Stimulated activated naive CD8-positive, alpha-beta T cell treated with anti-CD3 and anti-CD28 coated beads, Interleukin-15, amount 100 ng/mL, for 72 hours (primary cell): ENCODE data around the gene CDH13.

Experiments used
- ATAC-seq: fragments of 150-1000 bp; cut with Tn5 transposase; 2 replicates; pipeline ENCODE4 v1.10.0; 2021; ENCODE audit warnings: mild to moderate bottlenecking, moderate library complexity
- DNase-seq, 2 donors: peaks; one replicate each; pipeline ENCODE4 v3.0.0; 2021 to 2022
- H3K27ac Mint-ChIP-seq, 2 donors: one replicate each; pipeline ENCODE4 v1.8.0; 2022; ENCODE audit warnings: mild to moderate bottlenecking in 2 of 2, mixed read lengths in 2 of 2, moderate library complexity in 2 of 2
- H3K27me3 Mint-ChIP-seq: one replicate; pipeline ENCODE4 v1.8.0; 2022; ENCODE audit warnings: mixed read lengths
- H3K4me1 Mint-ChIP-seq: one replicate; pipeline ENCODE4 v1.8.0; 2022; ENCODE audit warnings: mild to moderate bottlenecking, mixed read lengths
- H3K4me3 Mint-ChIP-seq, 2 donors: one replicate each; pipeline ENCODE4 v1.8.0; 2022; ENCODE audit warnings: mild to moderate bottlenecking in 2 of 2, mixed read lengths in 2 of 2, moderate library complexity in 1 of 2
- H3K9me3 Mint-ChIP-seq, 2 donors: one replicate each; pipeline ENCODE4 v1.8.0; 2022; ENCODE audit warnings: mixed read lengths in 2 of 2

The CDH13 gene

GRCh38 chr16:82756283-82756599, 129.5 kb downstream of the CDH13 start:
- no peak for ATAC-seq
- DNase-seq: no peak
- H3K9me3 Mint-ChIP-seq: no peaks in the 10 kb centered on the region
- H3K27me3 Mint-ChIP-seq: peaks cover 4% of the 10 kb centered on the region
- no peak overlapping the region for H3K4me3 Mint-ChIP-seq
- no peaks in the 10 kb centered on the region for H3K4me1 Mint-ChIP-seq
- H3K27ac Mint-ChIP-seq: no peak overlapping the region

GRCh38 chr16:82758406-82758805, 131.6 kb downstream of the CDH13 start:
- ATAC-seq (no peak), DNase-seq (no peak)
- H3K4me3 Mint-ChIP-seq: no peak overlapping the region
- peaks cover 9% of the 10 kb centered on the region for H3K4me1 Mint-ChIP-seq
- H3K27ac Mint-ChIP-seq: no peak overlapping the region
- no peaks in the 10 kb centered on the region for H3K27me3 Mint-ChIP-seq
- H3K9me3 Mint-ChIP-seq: no peaks in the 10 kb centered on the region

GRCh38 chr16:82758904-82759303, 132.1 kb downstream of the CDH13 start:
- Mint-ChIP-seq H3K9me3 (no peaks in the 10 kb centered on the region), H3K4me3 (no peak overlapping the region), H3K4me1 (peaks cover 9% of the 10 kb centered on the region), H3K27me3 (no peaks in the 10 kb centered on the region), H3K27ac (no peak overlapping the region)
- no peak for ATAC-seq
- DNase-seq: no peak

GRCh38 chr16:82761236-82761635, 134.5 kb downstream of the CDH13 start:
- peaks cover 9% of the 10 kb centered on the region for H3K4me1 Mint-ChIP-seq
- no peak overlapping the region for H3K4me3 Mint-ChIP-seq
- no peak for ATAC-seq
- DNase-seq: no peak
- H3K27me3 Mint-ChIP-seq: peaks cover 7% of the 10 kb centered on the region
- H3K9me3 Mint-ChIP-seq: no peaks in the 10 kb centered on the region
- H3K27ac Mint-ChIP-seq: no peak overlapping the region

GRCh38 chr16:82761858-82762257, 135.1 kb downstream of the CDH13 start:
- Mint-ChIP-seq H3K4me3 (peak overlapping the region; percentile 9 to 45), H3K4me1 (peaks cover 9% of the 10 kb centered on the region)

GRCh38 chr16:82763371-82763770, 136.6 kb downstream of the CDH13 start:
- Mint-ChIP-seq H3K27ac (no peak overlapping the region), H3K4me1 (peaks cover 9% of the 10 kb centered on the region), H3K27me3 (peaks cover 23% of the 10 kb centered on the region), H3K9me3 (no peaks in the 10 kb centered on the region), H3K4me3 (no peak overlapping the region)
- DNase-seq: no peak
- no peak for ATAC-seq

More at GRCh38 chr16:82761858-82762257, 135.1 kb downstream of the CDH13 start:
- no peaks in the 10 kb centered on the region for H3K9me3 Mint-ChIP-seq
- H3K27me3 Mint-ChIP-seq: peaks cover 11% of the 10 kb centered on the region
- ATAC-seq (no peak), DNase-seq (no peak)
- H3K27ac Mint-ChIP-seq: no peak overlapping the region

GRCh38 chr16:82767198-82767597, 140.4 kb downstream of the CDH13 start:
- no peaks in the 10 kb centered on the region for H3K9me3 Mint-ChIP-seq
- peaks cover 4% of the 10 kb centered on the region for H3K4me1 Mint-ChIP-seq
- ATAC-seq (no peak), DNase-seq (no peak)
- H3K27me3 Mint-ChIP-seq: peaks cover 41% of the 10 kb centered on the region
- no peak overlapping the region for H3K27ac Mint-ChIP-seq
- no peak overlapping the region for H3K4me3 Mint-ChIP-seq

- H3K27ac Mint-ChIP-seq: no peak overlapping the region
- no peaks in the 10 kb centered on the region for H3K9me3 Mint-ChIP-seq
- no peak for ATAC-seq
- H3K27me3 Mint-ChIP-seq: peaks cover 47% of the 10 kb centered on the region
- H3K4me1 Mint-ChIP-seq: no peaks in the 10 kb centered on the region
- no peak for DNase-seq
- H3K4me3 Mint-ChIP-seq: no peak overlapping the region
Measured at GRCh38 chr16:82767808-82768207, 141.0 kb downstream of the CDH13 start.

GRCh38 chr16:82769845-82770244, 143.1 kb downstream of the CDH13 start:
- no peak overlapping the region for H3K4me3 Mint-ChIP-seq
- no peak for ATAC-seq
- DNase-seq: no peak
- H3K4me1 Mint-ChIP-seq: no peaks in the 10 kb centered on the region
- peaks cover 54% of the 10 kb centered on the region for H3K27me3 Mint-ChIP-seq
- no peaks in the 10 kb centered on the region for H3K9me3 Mint-ChIP-seq
- H3K27ac Mint-ChIP-seq: no peak overlapping the region

GRCh38 chr16:82772215-82772614, 145.4 kb downstream of the CDH13 start:
- DNase-seq: no peak
- Mint-ChIP-seq H3K4me1 (no peaks in the 10 kb centered on the region), H3K27ac (no peak overlapping the region), H3K9me3 (no peaks in the 10 kb centered on the region), H3K4me3 (no peak overlapping the region), H3K27me3 (peaks cover 45% of the 10 kb centered on the region)
- ATAC-seq: no peak

GRCh38 chr16:82773018-82773417, 146.2 kb downstream of the CDH13 start:
- DNase-seq (no peak), ATAC-seq (no peak)
- no peaks in the 10 kb centered on the region for H3K4me1 Mint-ChIP-seq
- no peaks in the 10 kb centered on the region for H3K9me3 Mint-ChIP-seq
- no peak overlapping the region for H3K27ac Mint-ChIP-seq
- no peak overlapping the region for H3K4me3 Mint-ChIP-seq
- peaks cover 37% of the 10 kb centered on the region for H3K27me3 Mint-ChIP-seq

- Mint-ChIP-seq H3K27ac (no peak overlapping the region), H3K4me1 (no peaks in the 10 kb centered on the region), H3K9me3 (no peaks in the 10 kb centered on the region), H3K27me3 (peaks cover 31% of the 10 kb centered on the region), H3K4me3 (no peak overlapping the region)
- ATAC-seq: peak; percentile 45
- DNase-seq: no peak
Measured at GRCh38 chr16:82776470-82777146, 149.8 kb downstream of the CDH13 start.

- H3K9me3 Mint-ChIP-seq: no peaks in the 10 kb centered on the region
- no peak overlapping the region for H3K27ac Mint-ChIP-seq
- ATAC-seq (no peak), DNase-seq (no peak)
- no peak overlapping the region for H3K4me3 Mint-ChIP-seq
- H3K27me3 Mint-ChIP-seq: peaks cover 11% of the 10 kb centered on the region
- H3K4me1 Mint-ChIP-seq: no peaks in the 10 kb centered on the region
Measured at GRCh38 chr16:82782715-82783251, 156.0 kb downstream of the CDH13 start.

GRCh38 chr16:82783933-82784572, 157.3 kb downstream of the CDH13 start:
- Mint-ChIP-seq H3K4me3 (no peak overlapping the region), H3K4me1 (no peaks in the 10 kb centered on the region), H3K9me3 (no peaks in the 10 kb centered on the region), H3K27ac (no peak overlapping the region), H3K27me3 (peaks cover 11% of the 10 kb centered on the region)
- no peak for DNase-seq
- ATAC-seq: no peak

GRCh38 chr16:82784573-82784968, 157.8 kb downstream of the CDH13 start:
- no peak overlapping the region for H3K27ac Mint-ChIP-seq
- no peak overlapping the region for H3K4me3 Mint-ChIP-seq

GRCh38 chr16:82788225-82788624, 161.5 kb downstream of the CDH13 start:
- no peaks in the 10 kb centered on the region for H3K27me3 Mint-ChIP-seq
- no peak overlapping the region for H3K27ac Mint-ChIP-seq
- no peak overlapping the region for H3K4me3 Mint-ChIP-seq
- no peaks in the 10 kb centered on the region for H3K4me1 Mint-ChIP-seq
- ATAC-seq (no peak), DNase-seq (no peak)
- H3K9me3 Mint-ChIP-seq: no peaks in the 10 kb centered on the region

More at GRCh38 chr16:82784573-82784968, 157.8 kb downstream of the CDH13 start:
- DNase-seq: no peak
- Mint-ChIP-seq H3K9me3 (no peaks in the 10 kb centered on the region), H3K4me1 (no peaks in the 10 kb centered on the region), H3K27me3 (peaks cover 11% of the 10 kb centered on the region)
- ATAC-seq: no peak
